ENCODE data around the gene EIF1. TPM values are rescaled to one million over a fixed set of nuclear protein-coding genes. Genes with fewer than 3 reads are reported as not detected.

EIF1 gene
- total and polyA plus RNA-seq, 2 experiments from 2014 or later = 272 to 603 TPM

DNA sequence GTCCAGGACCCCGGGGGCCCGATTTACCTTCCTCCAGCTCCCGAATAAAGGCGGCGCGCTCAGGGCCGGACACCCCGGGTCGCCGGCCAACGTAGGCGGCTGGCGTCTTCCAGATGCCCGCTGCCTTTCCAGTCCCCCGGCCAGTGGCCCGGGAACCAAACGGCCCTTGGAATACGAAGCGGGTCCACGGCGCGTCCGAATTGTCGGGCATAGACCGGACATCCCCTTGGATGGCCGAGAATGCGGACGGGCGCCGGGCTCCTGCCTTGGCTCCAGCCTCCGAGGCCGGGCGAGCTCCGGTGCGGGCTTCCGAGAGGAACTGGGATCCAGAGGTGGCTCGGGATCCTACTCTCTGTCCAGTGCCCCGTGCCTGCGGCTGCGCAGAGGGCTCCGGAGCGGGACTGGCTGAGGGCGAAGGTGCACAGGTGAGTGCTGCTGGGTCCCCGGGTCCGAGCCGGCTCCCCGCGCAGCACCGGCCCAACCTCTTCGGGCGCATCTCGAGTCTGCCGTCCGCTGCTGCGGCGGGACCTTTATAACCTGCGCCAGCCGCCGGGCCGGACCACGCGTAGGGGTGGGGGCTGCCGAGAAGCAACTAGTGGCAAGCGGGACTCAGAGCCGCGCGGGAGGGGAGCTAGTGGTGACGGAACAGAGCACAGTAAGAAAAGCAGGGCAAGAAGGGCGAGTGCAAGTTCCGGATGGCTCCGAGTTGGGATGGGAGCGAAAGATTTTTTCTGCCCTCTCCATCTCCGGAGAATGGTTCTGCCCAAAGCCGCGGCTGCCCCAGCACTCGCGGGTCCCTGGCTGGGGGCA lies 45.7 kb downstream of the EIF1 start, which contains the start of gene HAP1 (continued):
- TF ChIP-seq, protein P1, sequence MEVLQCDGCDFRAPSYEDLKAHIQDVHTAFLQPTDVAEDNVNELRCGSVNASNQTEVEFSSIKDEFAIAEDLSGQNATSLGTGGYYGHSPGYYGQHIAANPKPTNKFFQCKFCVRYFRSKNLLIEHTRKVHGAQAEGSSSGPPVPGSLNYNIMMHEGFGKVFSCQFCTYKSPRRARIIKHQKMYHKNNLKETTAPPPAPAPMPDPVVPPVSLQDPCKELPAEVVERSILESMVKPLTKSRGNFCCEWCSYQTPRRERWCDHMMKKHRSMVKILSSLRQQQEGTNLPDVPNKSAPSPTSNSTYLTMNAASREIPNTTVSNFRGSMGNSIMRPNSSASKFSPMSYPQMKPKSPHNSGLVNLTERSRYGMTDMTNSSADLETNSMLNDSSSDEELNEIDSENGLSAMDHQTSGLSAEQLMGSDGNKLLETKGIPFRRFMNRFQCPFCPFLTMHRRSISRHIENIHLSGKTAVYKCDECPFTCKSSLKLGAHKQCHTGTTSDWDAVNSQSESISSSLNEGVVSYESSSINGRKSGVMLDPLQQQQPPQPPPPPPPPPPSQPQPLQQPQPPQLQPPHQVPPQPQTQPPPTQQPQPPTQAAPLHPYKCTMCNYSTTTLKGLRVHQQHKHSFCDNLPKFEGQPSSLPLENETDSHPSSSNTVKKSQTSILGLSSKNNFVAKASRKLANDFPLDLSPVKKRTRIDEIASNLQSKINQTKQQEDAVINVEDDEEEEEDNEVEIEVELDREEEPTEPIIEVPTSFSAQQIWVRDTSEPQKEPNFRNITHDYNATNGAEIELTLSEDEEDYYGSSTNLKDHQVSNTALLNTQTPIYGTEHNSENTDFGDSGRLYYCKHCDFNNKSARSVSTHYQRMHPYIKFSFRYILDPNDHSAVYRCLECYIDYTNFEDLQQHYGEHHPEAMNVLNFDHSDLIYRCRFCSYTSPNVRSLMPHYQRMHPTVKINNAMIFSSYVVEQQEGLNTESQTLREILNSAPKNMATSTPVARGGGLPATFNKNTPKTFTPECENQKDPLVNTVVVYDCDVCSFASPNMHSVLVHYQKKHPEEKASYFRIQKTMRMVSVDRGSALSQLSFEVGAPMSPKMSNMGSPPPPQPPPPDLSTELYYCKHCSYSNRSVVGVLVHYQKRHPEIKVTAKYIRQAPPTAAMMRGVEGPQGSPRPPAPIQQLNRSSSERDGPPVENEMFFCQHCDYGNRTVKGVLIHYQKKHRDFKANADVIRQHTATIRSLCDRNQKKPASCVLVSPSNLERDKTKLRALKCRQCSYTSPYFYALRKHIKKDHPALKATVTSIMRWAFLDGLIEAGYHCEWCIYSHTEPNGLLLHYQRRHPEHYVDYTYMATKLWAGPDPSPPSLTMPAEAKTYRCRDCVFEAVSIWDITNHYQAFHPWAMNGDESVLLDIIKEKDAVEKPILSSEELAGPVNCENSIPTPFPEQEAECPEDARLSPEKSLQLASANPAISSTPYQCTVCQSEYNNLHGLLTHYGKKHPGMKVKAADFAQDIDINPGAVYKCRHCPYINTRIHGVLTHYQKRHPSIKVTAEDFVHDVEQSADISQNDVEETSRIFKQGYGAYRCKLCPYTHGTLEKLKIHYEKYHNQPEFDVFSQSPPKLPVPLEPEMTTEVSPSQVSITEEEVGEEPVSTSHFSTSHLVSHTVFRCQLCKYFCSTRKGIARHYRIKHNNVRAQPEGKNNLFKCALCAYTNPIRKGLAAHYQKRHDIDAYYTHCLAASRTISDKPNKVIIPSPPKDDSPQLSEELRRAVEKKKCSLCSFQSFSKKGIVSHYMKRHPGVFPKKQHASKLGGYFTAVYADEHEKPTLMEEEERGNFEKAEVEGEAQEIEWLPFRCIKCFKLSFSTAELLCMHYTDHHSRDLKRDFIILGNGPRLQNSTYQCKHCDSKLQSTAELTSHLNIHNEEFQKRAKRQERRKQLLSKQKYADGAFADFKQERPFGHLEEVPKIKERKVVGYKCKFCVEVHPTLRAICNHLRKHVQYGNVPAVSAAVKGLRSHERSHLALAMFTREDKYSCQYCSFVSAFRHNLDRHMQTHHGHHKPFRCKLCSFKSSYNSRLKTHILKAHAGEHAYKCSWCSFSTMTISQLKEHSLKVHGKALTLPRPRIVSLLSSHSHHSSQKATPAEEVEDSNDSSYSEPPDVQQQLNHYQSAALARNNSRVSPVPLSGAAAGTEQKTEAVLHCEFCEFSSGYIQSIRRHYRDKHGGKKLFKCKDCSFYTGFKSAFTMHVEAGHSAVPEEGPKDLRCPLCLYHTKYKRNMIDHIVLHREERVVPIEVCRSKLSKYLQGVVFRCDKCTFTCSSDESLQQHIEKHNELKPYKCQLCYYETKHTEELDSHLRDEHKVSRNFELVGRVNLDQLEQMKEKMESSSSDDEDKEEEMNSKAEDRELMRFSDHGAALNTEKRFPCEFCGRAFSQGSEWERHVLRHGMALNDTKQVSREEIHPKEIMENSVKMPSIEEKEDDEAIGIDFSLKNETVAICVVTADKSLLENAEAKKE (CRISPR knock-in tag; IDR thresholded peaks at IDR 0.05) = no peak
- no peak for TF ChIP-seq NANOG (IDR thresholded peaks at IDR 0.05; ENCODE audit: borderline replicate concordance)
- peak; percentile 98 for TF ChIP-seq POLR2AphosphoS5 (IDR thresholded peaks at IDR 0.05; ENCODE audit: low read depth)

DNA sequence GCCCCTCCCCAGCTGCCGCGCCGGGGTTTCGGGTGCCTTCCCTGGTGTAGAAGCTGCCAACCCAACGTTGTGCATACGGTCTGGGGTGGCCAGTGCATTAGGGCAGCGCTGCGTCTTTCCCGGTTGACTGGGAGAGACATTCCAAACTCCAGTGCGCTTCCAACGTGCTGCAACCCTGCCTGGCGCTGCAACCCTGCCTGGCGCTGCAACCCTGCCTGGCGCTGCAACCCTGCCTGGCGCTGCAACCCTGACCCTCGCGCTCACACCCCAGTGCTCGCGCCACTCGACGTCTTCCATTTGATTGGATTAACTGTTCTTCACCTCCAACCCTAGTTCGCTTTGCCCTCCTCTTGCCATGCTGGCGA lies 46.2 kb downstream of the EIF1 start:
- peak; percentile 28 for ATAC-seq
- Mint-ChIP-seq H3K27me3 (ENCODE audit: insufficient read depth, low read depth, poor library complexity) (peaks cover 68% of the 10 kb centered on the region), H3K9me3 (no peaks in the 10 kb centered on the region), H3K4me1 (peaks cover 27% of the 10 kb centered on the region), H3K27ac (no peak overlapping the region), H3K36me3 (ENCODE audit: low read depth) (no peaks in the 10 kb centered on the region; the same call in 2 of the 3 replicates), H3K4me3 (peak overlapping the region; percentile 79)
- Histone ChIP-seq H3K9me2 (ENCODE audit: insufficient read depth) (no peaks in the 10 kb centered on the region), H4K20me1 (replicated peaks; ENCODE audit: insufficient read depth) (no peaks in the 10 kb centered on the region), H3K27me3 (ENCODE audit: insufficient read depth) (peaks cover 68% of the 10 kb centered on the region), H3F3A (replicated peaks; ENCODE audit: low read depth) (no peaks in the 10 kb centered on the region), H3K4me3 (peak overlapping the region; percentile 84), H3K4me1 (ENCODE audit: insufficient read depth) (peaks cover 17% of the 10 kb centered on the region), H3K79me2 (replicated peaks; ENCODE audit: insufficient read depth) (no peaks in the 10 kb centered on the region), H2AFZ (peak overlapping the region; percentile 98), H3K36me3 (ENCODE audit: insufficient read depth) (no peaks in the 10 kb centered on the region), H3K27ac (ENCODE audit: low read depth) (no peak overlapping the region), H3K4me2 (peak overlapping the region; percentile 94)
- DNase-seq (ENCODE audit: low spot score) = peak; percentile 75
- TF ChIP-seq ZNF331 (CRISPR knock-in tag; IDR thresholded peaks at IDR 0.05; ENCODE audit: low read depth) (no peak), POLR2AphosphoS5 (IDR thresholded peaks at IDR 0.05; ENCODE audit: low read depth) (no peak)
- TF ChIP-seq, protein P1 (CRISPR knock-in tag; IDR thresholded peaks at IDR 0.05) = no peak

Data from GM23338 (cell line).